Osteocyte (in vitro differentiated cells): Measurements from ENCODE around the gene AHNAK2. TPM values are rescaled to one million over a fixed set of nuclear protein-coding genes. Genes with fewer than 3 reads are reported as not detected.

Experiments used
- DNase-seq: peaks from one replicate; pipeline ENCODE4 v3.0.0; 2021; ENCODE audit warnings: mixed read lengths; ENCODE audit not compliant: unreplicated experiment; ENCODE audit errors: extremely low spot score
- H3K27ac Mint-ChIP-seq: one replicate; pipeline ENCODE4 v1.8.0; 2021; ENCODE audit warnings: mild to moderate bottlenecking, mixed read lengths; ENCODE audit not compliant: unreplicated experiment
- H3K27me3 Mint-ChIP-seq: one replicate; pipeline ENCODE4 v1.8.0; 2021; ENCODE audit warnings: mixed read lengths; ENCODE audit not compliant: unreplicated experiment
- H3K36me3 Mint-ChIP-seq: one replicate; pipeline ENCODE4 v1.8.0; 2021; ENCODE audit warnings: mixed read lengths; ENCODE audit not compliant: unreplicated experiment
- H3K4me1 Mint-ChIP-seq: one replicate; pipeline ENCODE4 v1.8.0; 2021; ENCODE audit warnings: mixed read lengths; ENCODE audit not compliant: unreplicated experiment
- H3K4me3 Mint-ChIP-seq: one replicate; pipeline ENCODE4 v1.8.0; 2021; ENCODE audit warnings: mild to moderate bottlenecking, moderate library complexity, mixed read lengths; ENCODE audit not compliant: unreplicated experiment
- H3K9me3 Mint-ChIP-seq: one replicate; pipeline ENCODE4 v1.8.0; 2021; ENCODE audit warnings: mixed read lengths; ENCODE audit not compliant: unreplicated experiment
- CTCF ChIP-seq: fragments of 200-600 bp; sonication (generic); IDR thresholded peaks from 2 replicates; pipeline ENCODE4 v1.5.0; 2021; ENCODE audit warnings: antibody characterized with exemption, mild to moderate bottlenecking, moderate library complexity
- total RNA-seq: library from RNA; stranded (reverse); gene quantifications from 2 replicates; pipeline ENCODE4 v1.2.1, GENCODE V29; 2021

AHNAK2 gene
- total RNA-seq, 1 donor from 2014 or later: 145 TPM

DNA sequence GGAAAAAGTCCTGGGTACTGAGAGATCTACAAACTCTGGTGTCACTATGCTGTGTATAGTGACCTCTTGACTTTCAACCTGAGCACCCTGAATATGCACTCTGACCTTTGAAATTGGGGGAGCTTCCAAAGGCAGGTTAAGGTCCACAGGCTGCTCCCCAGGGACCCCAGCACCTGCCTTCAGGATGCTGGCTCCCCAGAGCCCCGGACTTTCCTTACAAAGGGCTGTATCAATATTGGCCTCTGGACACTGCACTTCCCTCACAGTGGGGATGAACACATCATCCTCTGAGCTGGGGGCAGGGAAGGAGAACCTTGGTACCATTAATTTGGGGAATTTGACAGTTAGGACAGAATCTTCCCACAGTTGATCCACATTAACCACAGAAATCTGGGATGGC, 39.2 kb downstream of the AHNAK2 start:
- DNase-seq: no peak
- Mint-ChIP-seq H3K4me1 (peaks cover 4% of the 10 kb centered on the region), H3K27me3 (no peaks in the 10 kb centered on the region), H3K9me3 (no peaks in the 10 kb centered on the region), H3K4me3 (no peak overlapping the region), H3K27ac (no peak overlapping the region), H3K36me3 (peaks cover 13% of the 10 kb centered on the region)
- no peak for TF ChIP-seq CTCF

GRCh38 chr14:104938436-104938835, 39.7 kb downstream of the AHNAK2 start:
- no peaks in the 10 kb centered on the region for H3K9me3 Mint-ChIP-seq
- H3K36me3 Mint-ChIP-seq: peaks cover 12% of the 10 kb centered on the region
- DNase-seq: no peak
- H3K4me1 Mint-ChIP-seq: peaks cover 4% of the 10 kb centered on the region
- TF ChIP-seq CTCF: no peak
- no peak overlapping the region for H3K27ac Mint-ChIP-seq
- no peaks in the 10 kb centered on the region for H3K27me3 Mint-ChIP-seq
- H3K4me3 Mint-ChIP-seq: no peak overlapping the region

DNA sequence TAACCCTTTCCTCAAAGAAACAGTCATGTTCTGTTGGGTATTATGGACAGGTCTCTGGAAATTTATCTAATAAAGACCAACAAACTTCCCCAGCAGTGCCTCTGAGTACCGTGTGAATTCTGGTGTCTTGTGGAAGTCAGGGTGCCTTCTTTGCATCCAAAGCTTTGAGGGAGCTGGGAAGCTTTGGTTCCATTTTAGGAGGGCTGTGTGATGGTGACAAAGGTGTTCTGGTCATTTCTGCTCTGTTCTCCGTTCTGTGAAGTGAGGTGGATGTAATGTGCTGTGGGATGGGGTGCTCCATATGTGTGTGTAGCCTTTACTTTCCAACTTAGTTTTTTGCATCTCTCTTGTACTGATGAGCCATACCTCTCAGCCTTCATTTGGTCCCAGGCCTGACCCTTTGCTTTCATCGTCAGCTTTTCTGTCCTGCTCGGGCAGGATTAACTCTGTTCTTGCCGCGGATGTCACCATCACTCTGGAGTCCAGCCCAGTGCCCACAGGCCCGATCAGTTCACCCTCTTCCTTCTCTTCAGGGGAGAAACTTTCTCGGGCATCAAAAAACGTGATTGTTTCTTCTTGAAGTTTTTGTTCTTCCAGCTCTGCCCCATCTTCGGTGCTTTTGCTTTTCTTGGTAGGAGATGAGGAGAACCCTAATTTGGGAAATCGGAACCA, 40.3 kb downstream of the AHNAK2 start:
- H3K36me3 Mint-ChIP-seq: peaks cover 10% of the 10 kb centered on the region
- DNase-seq: no peak
- H3K4me1 Mint-ChIP-seq: peaks cover 4% of the 10 kb centered on the region
- H3K4me3 Mint-ChIP-seq: no peak overlapping the region
- no peaks in the 10 kb centered on the region for H3K27me3 Mint-ChIP-seq
- no peaks in the 10 kb centered on the region for H3K9me3 Mint-ChIP-seq
- TF ChIP-seq CTCF: no peak
- no peak overlapping the region for H3K27ac Mint-ChIP-seq

DNA sequence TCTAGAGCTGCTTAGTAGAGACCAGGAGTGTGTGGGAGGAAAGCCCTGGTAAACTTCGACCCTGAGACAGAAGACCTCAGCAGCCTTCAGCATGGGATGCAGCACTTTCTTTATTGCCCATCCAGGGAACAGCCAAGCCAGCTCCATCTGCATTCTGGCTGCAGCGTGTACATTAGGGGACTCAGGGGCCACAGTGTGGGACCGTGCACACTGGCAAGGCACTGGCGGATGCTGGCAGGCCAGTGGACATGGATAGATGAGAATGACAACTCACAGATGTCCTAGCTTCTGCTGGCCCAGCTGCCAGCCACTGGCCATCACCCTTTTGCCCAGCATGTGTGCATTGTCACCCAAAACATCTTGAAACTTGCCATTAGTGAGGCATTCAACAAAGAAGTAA, 41.0 kb downstream of the AHNAK2 start:
- DNase-seq: no peak
- TF ChIP-seq CTCF: no peak
- no peak overlapping the region for H3K27ac Mint-ChIP-seq
- H3K4me1 Mint-ChIP-seq: peaks cover 4% of the 10 kb centered on the region
- H3K9me3 Mint-ChIP-seq: no peaks in the 10 kb centered on the region
- peaks cover 5% of the 10 kb centered on the region for H3K36me3 Mint-ChIP-seq
- no peak overlapping the region for H3K4me3 Mint-ChIP-seq
- no peaks in the 10 kb centered on the region for H3K27me3 Mint-ChIP-seq

- H3K9me3 Mint-ChIP-seq: no peaks in the 10 kb centered on the region
- H3K36me3 Mint-ChIP-seq: peaks cover 5% of the 10 kb centered on the region
- no peaks in the 10 kb centered on the region for H3K27me3 Mint-ChIP-seq
- TF ChIP-seq CTCF: no peak
- DNase-seq: no peak
- H3K4me3 Mint-ChIP-seq: no peak overlapping the region
- no peak overlapping the region for H3K27ac Mint-ChIP-seq
- H3K4me1 Mint-ChIP-seq: peaks cover 4% of the 10 kb centered on the region
Observed at GRCh38 chr14:104936361-104937155, 41.6 kb downstream of the AHNAK2 start.
